MCF 10A (cell line): ENCODE measurements around the gene SERPINB3. TPM values are rescaled to one million over a fixed set of nuclear protein-coding genes. Genes with fewer than 3 reads are reported as not detected.

Source experiments
- BruUV-seq: library from RNA; stranded (reverse); fragments of 400-500 nt; replicated peaks from 2 replicates; lab custom pipeline; 2021; lab: Mats Ljungman, UMichigan
- CTCF ChIA-PET: fragments of 300-600 bp; sonication (Branson Sonifier 250); formaldehyde crosslinking; extraction: SDS; loops from one replicate; lab custom pipeline; 2021; ENCODE audit warnings: antibody characterized with exemption, inconsistent platforms; lab: Yijun Ruan, JAX
- POLR2A ChIA-PET: fragments of 300-600, 350-650 bp; sonication (Branson Sonifier 250); formaldehyde crosslinking; extraction: SDS; loops from one replicate; lab custom pipeline; 2020; ENCODE audit warnings: antibody characterized with exemption, inconsistent platforms; lab: Yijun Ruan, JAX
- DNase-seq: peaks from one replicate; pipeline ENCODE4 v3.0.0-alpha.2; 2018; ENCODE audit not compliant: unreplicated experiment
- H3K27ac Mint-ChIP-seq: one replicate; pipeline ENCODE4 v1.8.0; 2022; ENCODE audit warnings: mild to moderate bottlenecking, low read depth, mixed read lengths; ENCODE audit not compliant: unreplicated experiment
- H3K27me3 Mint-ChIP-seq: one replicate; pipeline ENCODE4 v1.8.0; 2022; ENCODE audit warnings: mixed read lengths; ENCODE audit not compliant: insufficient read depth, unreplicated experiment
- H3K36me3 Mint-ChIP-seq: one replicate; pipeline ENCODE4 v1.8.0; 2022; ENCODE audit warnings: mild to moderate bottlenecking, moderate library complexity, mixed read lengths; ENCODE audit not compliant: insufficient read depth, unreplicated experiment
- H3K4me1 Mint-ChIP-seq: one replicate; pipeline ENCODE4 v1.8.0; 2022; ENCODE audit warnings: mixed read lengths; ENCODE audit not compliant: insufficient read depth, unreplicated experiment
- H3K4me3 Mint-ChIP-seq: one replicate; pipeline ENCODE4 v1.8.0; 2022; ENCODE audit warnings: mild to moderate bottlenecking, moderate library complexity, mixed read lengths; ENCODE audit not compliant: unreplicated experiment
- H3K9me3 Mint-ChIP-seq: one replicate; pipeline ENCODE4 v1.8.0; 2022; ENCODE audit warnings: mixed read lengths; ENCODE audit not compliant: unreplicated experiment
- CTCF ChIP-seq: fragments of 200-600 bp; IDR thresholded peaks from one replicate; pipeline ENCODE4 v1.8.0; 2022; ENCODE audit warnings: antibody characterized with exemption, mild to moderate bottlenecking; ENCODE audit not compliant: unreplicated experiment
- intact Hi-C: fragments of 100-400 bp; cut with micrococcal nuclease; formaldehyde crosslinking; loops from 2 replicates; pipeline ENCODE4 v1.14.1; 2022
- total RNA-seq: library from RNA; stranded (reverse); gene quantifications from 2 replicates; pipeline ENCODE4 v1.2.3, GENCODE V29; 2022

The SERPINB3 gene
- total RNA-seq, 1 experiment from 2014 or later, result 0.28 TPM

GRCh38 chr18:63683152-63683551, 21.5 kb upstream of the SERPINB3 start:
- H3K27ac Mint-ChIP-seq, result peak overlapping the region; percentile 100
- POLR2A ChIA-PET, result interaction anchor here (0.7 to 2.7 kb wide), 11 partner anchors 10 to 212 kb away, joined by 3 to 22 read pairs (median 5); partner anchors contain the start of genes SERPINB13 and SERPINB5
- CTCF ChIA-PET, result interaction anchor here (0.9 to 3.8 kb wide), 4 partner anchors 48 to 165 kb away, joined by 4 to 20 read pairs (median 10); no protein-coding TSS in a partner anchor
- BruUV-seq, result no TSS peak
- H3K9me3 Mint-ChIP-seq, result peaks cover 22% of the 10 kb centered on the region
- peaks cover 39% of the 10 kb centered on the region for H3K4me1 Mint-ChIP-seq
- TF ChIP-seq CTCF, result no peak
- peak; percentile 95 for DNase-seq
- no peaks in the 10 kb centered on the region for H3K36me3 Mint-ChIP-seq
- peak overlapping the region; percentile 65 for H3K4me3 Mint-ChIP-seq
- intact Hi-C loops, result loop anchor here (2.0 kb wide), 1 partner anchor 96 kb away; the partner anchor contains the start of gene SERPINB13
- H3K27me3 Mint-ChIP-seq, result no peaks in the 10 kb centered on the region

DNA sequence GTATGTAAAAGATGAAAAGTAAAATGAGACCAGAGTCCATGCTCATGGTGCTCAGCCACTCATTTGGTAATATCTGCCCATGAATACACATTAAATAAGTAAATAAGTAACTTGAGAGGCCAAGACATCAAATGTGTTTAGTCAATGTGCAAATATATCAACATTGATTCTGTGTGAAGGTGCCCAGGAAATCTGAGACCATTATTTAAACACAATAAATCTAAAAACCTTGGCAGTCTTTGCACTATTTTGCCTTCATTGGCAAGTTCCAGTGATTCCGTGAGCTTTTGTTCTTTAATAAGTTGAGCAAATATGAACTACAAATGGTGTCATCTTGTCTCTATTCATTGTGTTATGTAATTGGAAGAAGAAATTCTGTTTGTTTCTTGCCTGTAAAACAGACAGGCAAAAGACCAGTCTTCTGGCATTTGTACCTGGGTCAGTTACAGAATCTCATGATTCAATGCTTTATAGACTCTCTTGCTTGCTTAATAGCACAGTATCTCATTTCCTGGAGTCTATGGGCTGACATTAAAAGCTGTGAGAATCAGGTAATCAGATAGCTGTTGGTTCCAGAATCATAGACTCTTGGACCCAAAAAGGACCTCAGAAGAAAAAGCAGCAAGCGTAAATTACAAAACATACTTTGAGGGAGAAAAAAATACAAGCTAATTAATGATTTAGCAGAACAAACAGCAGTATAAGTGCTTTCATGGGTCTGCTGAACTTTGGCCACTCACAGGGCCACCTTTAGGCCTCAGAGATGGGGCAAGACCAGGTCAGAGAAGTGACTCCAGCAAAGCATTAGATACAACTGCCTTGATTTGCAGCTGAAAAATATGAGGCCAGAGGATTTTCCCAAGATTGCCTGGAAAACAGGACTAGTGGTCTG, 20.0 kb upstream of the SERPINB3 start:
- Mint-ChIP-seq H3K4me1 (peaks cover 49% of the 10 kb centered on the region), H3K4me3 (no peak overlapping the region), H3K9me3 (peaks cover 22% of the 10 kb centered on the region), H3K27me3 (no peaks in the 10 kb centered on the region), H3K27ac (peak overlapping the region; percentile 100), H3K36me3 (no peaks in the 10 kb centered on the region)
- ChIA-PET POLR2A (interaction anchor here (0.8 to 2.7 kb wide), 4 partner anchors 49 to 205 kb away, joined by 3 to 22 read pairs (median 4); partner anchors contain the start of genes SERPINB13 and SERPINB5), CTCF (interaction anchor here (0.6 to 3.8 kb wide), 7 partner anchors 9 to 255 kb away, joined by 3 to 21 read pairs (median 4); no protein-coding TSS in a partner anchor)
- BruUV-seq, result no TSS peak
- intact Hi-C loops, result loop anchor here (2.0 kb wide), 1 partner anchor 95 kb away; the partner anchor contains the start of gene SERPINB13
- TF ChIP-seq CTCF, result no peak
- no peak for DNase-seq

- POLR2A ChIA-PET, result interaction anchor here (0.6 to 1.0 kb wide), 2 partner anchors 20 to 213 kb away, joined by 3 read pairs; no protein-coding TSS in a partner anchor
- H3K9me3 Mint-ChIP-seq, result peaks cover 15% of the 10 kb centered on the region
- no peak overlapping the region for H3K4me3 Mint-ChIP-seq
- no peak for TF ChIP-seq CTCF
- CTCF ChIA-PET, result interaction anchor here (0.9 to 3.8 kb wide), 6 partner anchors 16 to 256 kb away, joined by 3 to 21 read pairs (median 4); no protein-coding TSS in a partner anchor
- intact Hi-C loops, result loop anchor here (5.0 kb wide), 1 partner anchor 167 kb away; no protein-coding TSS in a partner anchor
- H3K36me3 Mint-ChIP-seq, result no peaks in the 10 kb centered on the region
- H3K4me1 Mint-ChIP-seq, result peaks cover 42% of the 10 kb centered on the region
- H3K27me3 Mint-ChIP-seq, result no peaks in the 10 kb centered on the region
- BruUV-seq, result no TSS peak
- H3K27ac Mint-ChIP-seq, result no peak overlapping the region
- no peak for DNase-seq
Measured at GRCh38 chr18:63679820-63680606, 18.3 kb upstream of the SERPINB3 start.
